Neural cell (in vitro differentiated cells): ENCODE data around the gene MBNL2. TPM values are rescaled to one million over a fixed set of nuclear protein-coding genes. Genes with fewer than 3 reads are reported as not detected.

Source experiments
- H2AFZ ChIP-seq: fragments of 200-600, 300-800 bp; sonication (generic), shearing (Covaris generic); 2 replicates; pipeline ENCODE4 v1.6.0; 2014; ENCODE audit warnings: low read depth, mild to moderate bottlenecking, antibody characterized with exemption, low read length, moderate library complexity
- H3F3A ChIP-seq: fragments of 200-600 bp; shearing (Covaris generic); 2 replicates; pipeline ENCODE4 v1.6.1; 2016; ENCODE audit warnings: mild to moderate bottlenecking, moderate library complexity, mixed read lengths, antibody characterized with exemption, low read length; ENCODE audit not compliant: insufficient read depth, poor library complexity, severe bottlenecking
- H3K27ac ChIP-seq: fragments of 200-600, 300-800 bp; sonication (generic), shearing (Covaris generic); 2 replicates; pipeline ENCODE4 v1.5.1; 2014; ENCODE audit warnings: mild to moderate bottlenecking, low read length, moderate library complexity
- H3K27me3 ChIP-seq: fragments of 300-800, 200-600 bp; sonication (generic), shearing (Covaris generic); 2 replicates; pipeline ENCODE4 v1.6.0; 2014; ENCODE audit warnings: mild to moderate bottlenecking, low read depth, low read length, moderate library complexity; ENCODE audit not compliant: insufficient read depth
- H3K36me3 ChIP-seq: fragments of 300-800, 200-600 bp; sonication (generic), shearing (Covaris generic); 2 replicates; pipeline ENCODE4 v1.5.1; 2014; ENCODE audit warnings: mild to moderate bottlenecking, antibody characterized with exemption, low read length, moderate library complexity; ENCODE audit not compliant: insufficient read depth
- H3K4me2 ChIP-seq: fragments of 300-800, 200-600 bp; sonication (generic), shearing (Covaris generic); 2 replicates; pipeline ENCODE4 v1.6.0; 2014; ENCODE audit warnings: mild to moderate bottlenecking, low read length
- H3K4me3 ChIP-seq: fragments of 300-800, 200-600 bp; sonication (generic), shearing (Covaris generic); 2 replicates; pipeline ENCODE4 v1.5.1; 2014; ENCODE audit warnings: mild to moderate bottlenecking, low read length, moderate library complexity
- H3K79me2 ChIP-seq: fragments of 200-600 bp; shearing (Covaris generic); replicated peaks from 2 replicates; pipeline ENCODE4 v1.6.0; 2014; ENCODE audit warnings: mild to moderate bottlenecking, low read length, moderate library complexity; ENCODE audit not compliant: insufficient read depth
- H3K9ac ChIP-seq: fragments of 300-800, 200-600 bp; sonication (generic), shearing (Covaris generic); 2 replicates; pipeline ENCODE4 v1.6.1; 2016; ENCODE audit warnings: mild to moderate bottlenecking, low read length, mixed read lengths
- H3K9me2 ChIP-seq: fragments of 200-600 bp; shearing (Covaris generic); 2 replicates; pipeline ENCODE4 v1.6.1; 2016; ENCODE audit warnings: mild to moderate bottlenecking, low read length, mixed read lengths; ENCODE audit not compliant: insufficient read depth
- H3K9me3 ChIP-seq: fragments of 200-600, 300-800 bp; sonication (generic), shearing (Covaris generic); 2 replicates; pipeline ENCODE4 v1.6.1; 2016; ENCODE audit warnings: mild to moderate bottlenecking, mixed run types, low read length, moderate library complexity, mixed read lengths
- H4K20me1 ChIP-seq: fragments of 200-600 bp; shearing (Covaris generic); 2 replicates; pipeline ENCODE4 v1.6.1; 2016; ENCODE audit warnings: mild to moderate bottlenecking, mixed run types; ENCODE audit not compliant: insufficient read depth
- EP300 ChIP-seq: fragments of 450-650 bp; conservative IDR thresholded peaks from 2 replicates; pipeline ENCODE4 v1.6.1; 2014; ENCODE audit warnings: antibody characterized with exemption, mild to moderate bottlenecking, moderate library complexity; ENCODE audit not compliant: poor library complexity, severe bottlenecking
- EZH2 ChIP-seq: fragments of 200-600, 300-800 bp; shearing (Covaris generic), sonication (generic); IDR thresholded peaks from 2 replicates; pipeline ENCODE4 v1.6.1; 2014; ENCODE audit warnings: antibody characterized with exemption, low read length, borderline replicate concordance, mild to moderate bottlenecking; ENCODE audit not compliant: insufficient read depth, poor library complexity, severe bottlenecking
- MXI1 ChIP-seq: fragments of 450-650 bp; conservative IDR thresholded peaks from 2 replicates; pipeline ENCODE4 v1.6.1; 2014; ENCODE audit warnings: antibody characterized with exemption, mild to moderate bottlenecking; ENCODE audit not compliant: poor library complexity, severe bottlenecking
- POLR2AphosphoS5 ChIP-seq: IDR thresholded peaks from 2 replicates; pipeline ENCODE4 v1.6.1; 2012
- RAD21 ChIP-seq: fragments of 450-650 bp; conservative IDR thresholded peaks from 2 replicates; pipeline ENCODE4 v1.6.1; 2014; ENCODE audit warnings: antibody characterized with exemption, mild to moderate bottlenecking, moderate library complexity
- SMC3 ChIP-seq: fragments of 450-650 bp; conservative IDR thresholded peaks from 2 replicates; pipeline ENCODE4 v1.6.1; 2014; ENCODE audit warnings: antibody characterized with exemption, mild to moderate bottlenecking, moderate library complexity; ENCODE audit not compliant: poor library complexity
- TAF1 ChIP-seq: IDR thresholded peaks from 2 replicates; pipeline ENCODE4 v1.6.1; 2012; ENCODE audit warnings: low read depth
- polyA plus RNA-seq: library from polyadenylated mRNA; depleted of rRNA; stranded (reverse); fragments of >200 nt; gene quantifications from 2 replicates; pipeline ENCODE4 v1.2.3, GENCODE V29; 2014
- TF ChIP-seq, protein P1 (sequence below): IDR thresholded peaks from 2 replicates; pipeline ENCODE4 v1.6.1; 2012; ENCODE audit warnings: borderline replicate concordance
- TF ChIP-seq, protein P2 (sequence below): fragments of 450-650 bp; IDR thresholded peaks from 2 replicates; pipeline ENCODE4 v1.5.1; 2014; ENCODE audit warnings: antibody characterized with exemption, mild to moderate bottlenecking, moderate library complexity; ENCODE audit not compliant: poor library complexity, severe bottlenecking

The MBNL2 gene
- polyA plus RNA-seq, 1 donor from 2014 or later, result 4.3 TPM

DNA sequence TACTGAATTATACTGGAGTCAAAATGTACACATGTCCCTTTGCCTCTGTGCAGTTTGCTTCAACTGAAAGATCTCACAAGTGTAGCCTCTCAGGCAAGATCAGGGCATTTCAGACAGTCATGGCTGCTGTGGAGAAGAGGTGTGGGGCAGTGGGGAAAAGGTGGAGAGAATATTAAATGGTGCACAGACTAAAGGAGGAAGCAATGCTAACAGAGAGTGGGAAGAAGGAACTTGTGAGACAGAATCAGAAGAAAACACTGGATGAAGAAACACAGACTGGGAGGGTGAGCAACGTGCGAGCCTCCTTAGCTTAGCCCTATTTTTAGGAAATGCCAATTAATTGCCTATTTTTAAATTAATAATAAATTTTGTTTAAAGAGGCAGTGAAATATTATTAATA is 162.2 kb downstream of the MBNL2 start:
- H2AFZ ChIP-seq, result no peak overlapping the region
- no peaks in the 10 kb centered on the region for H4K20me1 ChIP-seq
- H3F3A ChIP-seq, result no peaks in the 10 kb centered on the region
- H3K4me2 ChIP-seq, result no peak overlapping the region
- H3K9ac ChIP-seq, result no peak overlapping the region
- no peaks in the 10 kb centered on the region for H3K36me3 ChIP-seq
- TF ChIP-seq RAD21 (no peak), MXI1 (no peak), EP300 (no peak), POLR2AphosphoS5 (no peak), TAF1 (no peak), SMC3 (no peak), EZH2 (no peak)
- TF ChIP-seq, protein P1, sequence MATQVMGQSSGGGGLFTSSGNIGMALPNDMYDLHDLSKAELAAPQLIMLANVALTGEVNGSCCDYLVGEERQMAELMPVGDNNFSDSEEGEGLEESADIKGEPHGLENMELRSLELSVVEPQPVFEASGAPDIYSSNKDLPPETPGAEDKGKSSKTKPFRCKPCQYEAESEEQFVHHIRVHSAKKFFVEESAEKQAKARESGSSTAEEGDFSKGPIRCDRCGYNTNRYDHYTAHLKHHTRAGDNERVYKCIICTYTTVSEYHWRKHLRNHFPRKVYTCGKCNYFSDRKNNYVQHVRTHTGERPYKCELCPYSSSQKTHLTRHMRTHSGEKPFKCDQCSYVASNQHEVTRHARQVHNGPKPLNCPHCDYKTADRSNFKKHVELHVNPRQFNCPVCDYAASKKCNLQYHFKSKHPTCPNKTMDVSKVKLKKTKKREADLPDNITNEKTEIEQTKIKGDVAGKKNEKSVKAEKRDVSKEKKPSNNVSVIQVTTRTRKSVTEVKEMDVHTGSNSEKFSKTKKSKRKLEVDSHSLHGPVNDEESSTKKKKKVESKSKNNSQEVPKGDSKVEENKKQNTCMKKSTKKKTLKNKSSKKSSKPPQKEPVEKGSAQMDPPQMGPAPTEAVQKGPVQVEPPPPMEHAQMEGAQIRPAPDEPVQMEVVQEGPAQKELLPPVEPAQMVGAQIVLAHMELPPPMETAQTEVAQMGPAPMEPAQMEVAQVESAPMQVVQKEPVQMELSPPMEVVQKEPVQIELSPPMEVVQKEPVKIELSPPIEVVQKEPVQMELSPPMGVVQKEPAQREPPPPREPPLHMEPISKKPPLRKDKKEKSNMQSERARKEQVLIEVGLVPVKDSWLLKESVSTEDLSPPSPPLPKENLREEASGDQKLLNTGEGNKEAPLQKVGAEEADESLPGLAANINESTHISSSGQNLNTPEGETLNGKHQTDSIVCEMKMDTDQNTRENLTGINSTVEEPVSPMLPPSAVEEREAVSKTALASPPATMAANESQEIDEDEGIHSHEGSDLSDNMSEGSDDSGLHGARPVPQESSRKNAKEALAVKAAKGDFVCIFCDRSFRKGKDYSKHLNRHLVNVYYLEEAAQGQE, result no peak
- TF ChIP-seq, protein P2, sequence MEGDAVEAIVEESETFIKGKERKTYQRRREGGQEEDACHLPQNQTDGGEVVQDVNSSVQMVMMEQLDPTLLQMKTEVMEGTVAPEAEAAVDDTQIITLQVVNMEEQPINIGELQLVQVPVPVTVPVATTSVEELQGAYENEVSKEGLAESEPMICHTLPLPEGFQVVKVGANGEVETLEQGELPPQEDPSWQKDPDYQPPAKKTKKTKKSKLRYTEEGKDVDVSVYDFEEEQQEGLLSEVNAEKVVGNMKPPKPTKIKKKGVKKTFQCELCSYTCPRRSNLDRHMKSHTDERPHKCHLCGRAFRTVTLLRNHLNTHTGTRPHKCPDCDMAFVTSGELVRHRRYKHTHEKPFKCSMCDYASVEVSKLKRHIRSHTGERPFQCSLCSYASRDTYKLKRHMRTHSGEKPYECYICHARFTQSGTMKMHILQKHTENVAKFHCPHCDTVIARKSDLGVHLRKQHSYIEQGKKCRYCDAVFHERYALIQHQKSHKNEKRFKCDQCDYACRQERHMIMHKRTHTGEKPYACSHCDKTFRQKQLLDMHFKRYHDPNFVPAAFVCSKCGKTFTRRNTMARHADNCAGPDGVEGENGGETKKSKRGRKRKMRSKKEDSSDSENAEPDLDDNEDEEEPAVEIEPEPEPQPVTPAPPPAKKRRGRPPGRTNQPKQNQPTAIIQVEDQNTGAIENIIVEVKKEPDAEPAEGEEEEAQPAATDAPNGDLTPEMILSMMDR, result no peak
- no peaks in the 10 kb centered on the region for H3K27me3 ChIP-seq
- H3K9me3 ChIP-seq, result no peaks in the 10 kb centered on the region
- no peak overlapping the region for H3K27ac ChIP-seq
- no peaks in the 10 kb centered on the region for H3K9me2 ChIP-seq
- H3K4me3 ChIP-seq, result no peak overlapping the region
- no peaks in the 10 kb centered on the region for H3K79me2 ChIP-seq

DNA sequence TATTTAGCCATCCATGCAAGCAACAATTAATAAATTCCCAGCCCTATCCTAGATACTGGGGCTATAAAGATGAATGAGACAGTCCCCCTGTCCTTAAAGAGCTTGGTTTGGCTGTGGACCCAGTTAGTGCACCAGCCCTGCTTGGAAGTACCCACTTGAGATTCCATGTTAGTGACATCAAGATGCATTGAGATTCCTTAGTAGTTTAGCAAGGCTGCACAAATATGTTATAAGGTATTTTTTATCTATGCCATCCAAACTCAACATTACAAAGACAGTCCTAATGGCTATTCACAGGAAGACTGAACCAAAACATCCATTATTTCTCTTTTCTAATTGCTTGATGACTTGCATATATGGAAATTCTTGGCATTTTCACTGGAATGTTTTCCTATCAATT is 163.0 kb downstream of the MBNL2 start:
- H3K9me2 ChIP-seq, result no peaks in the 10 kb centered on the region
- no peak for TF ChIP-seq RAD21
- TF ChIP-seq, protein P2, result no peak
- TF ChIP-seq POLR2AphosphoS5, result no peak
- TF ChIP-seq EP300, result no peak
- TF ChIP-seq SMC3, result no peak
- no peak overlapping the region for H3K27ac ChIP-seq
- H3F3A ChIP-seq, result no peaks in the 10 kb centered on the region
- no peak overlapping the region for H3K4me2 ChIP-seq
- no peaks in the 10 kb centered on the region for H3K9me3 ChIP-seq
- no peak overlapping the region for H2AFZ ChIP-seq
- no peaks in the 10 kb centered on the region for H3K27me3 ChIP-seq
- no peaks in the 10 kb centered on the region for H3K79me2 ChIP-seq
- no peaks in the 10 kb centered on the region for H3K36me3 ChIP-seq
- H4K20me1 ChIP-seq, result no peaks in the 10 kb centered on the region
- H3K9ac ChIP-seq, result no peak overlapping the region
- H3K4me3 ChIP-seq, result no peak overlapping the region
